WTC11 (cell line): ENCODE data around the gene OXNAD1. TPM values are rescaled to one million over a fixed set of nuclear protein-coding genes. Genes with fewer than 3 reads are reported as not detected.

Experiments used
- ATAC-seq: fragments of 200-7000 bp; cut with Tn5 transposase; 2 replicates; pipeline ENCODE4 v1.10.0; 2021; ENCODE audit warnings: mild to moderate bottlenecking, moderate library complexity
- CTCF ChIA-PET: fragments of 300-600 bp; sonication (Branson Sonifier 250); formaldehyde crosslinking; loops from one replicate; lab custom pipeline; 2021; ENCODE audit warnings: antibody characterized with exemption; lab: Charles Lee
- POLR2A ChIA-PET: fragments of 350-600 bp; sonication (Branson Sonifier 250); formaldehyde crosslinking; loops from one replicate; lab custom pipeline; 2021; ENCODE audit warnings: antibody characterized with exemption; lab: Charles Lee
- DNase-seq: peaks from one replicate; pipeline ENCODE4 v3.0.0; 2021; ENCODE audit warnings: low spot score
- H3K27ac Mint-ChIP-seq: 2 replicates; pipeline ENCODE4 v1.8.0; 2021; ENCODE audit warnings: mixed read lengths
- H3K27me3 Mint-ChIP-seq: 2 replicates; pipeline ENCODE4 v1.8.0; 2021; ENCODE audit warnings: low read depth, mild to moderate bottlenecking, moderate library complexity, mixed read lengths
- H3K36me3 Mint-ChIP-seq: 2 replicates; pipeline ENCODE4 v1.8.0; 2021; ENCODE audit warnings: mixed read lengths
- H3K4me1 Mint-ChIP-seq: 2 replicates; pipeline ENCODE4 v1.8.0; 2022; ENCODE audit warnings: mixed read lengths
- H3K4me3 Mint-ChIP-seq: 2 replicates; pipeline ENCODE4 v1.8.0; 2021; ENCODE audit warnings: mild to moderate bottlenecking, moderate library complexity, mixed read lengths
- H3K9me3 Mint-ChIP-seq: 2 replicates; pipeline ENCODE4 v1.8.0; 2021; ENCODE audit warnings: mixed read lengths
- AFF4 ChIP-seq: sonication (generic); formaldehyde crosslinking; IDR thresholded peaks from 2 replicates; pipeline ENCODE4 v1.8.1; 2023; ENCODE audit warnings: mild to moderate bottlenecking, missing genetic modification reagents, borderline replicate concordance
- CDX4 ChIP-seq: fragments of 250-450 bp; sonication (Bioruptor Pico); IDR thresholded peaks from 2 replicates; pipeline ENCODE4 v1.9.0; 2021; ENCODE audit warnings: moderate library complexity, mild to moderate bottlenecking, inconsistent platforms, borderline replicate concordance
- ETV6 ChIP-seq: sonication (generic); formaldehyde crosslinking; IDR thresholded peaks from 2 replicates; pipeline ENCODE4 v1.8.1; 2022; ENCODE audit warnings: mild to moderate bottlenecking, missing genetic modification reagents
- FOXP4 ChIP-seq: sonication (generic); formaldehyde crosslinking; IDR thresholded peaks from 2 replicates; pipeline ENCODE4 v1.8.0; 2022; ENCODE audit warnings: mild to moderate bottlenecking, missing genetic modification reagents
- GTF2I ChIP-seq: fragments of 250-450 bp; sonication (Bioruptor Pico); conservative IDR thresholded peaks from 2 replicates; pipeline ENCODE4 v1.4.0; 2021; ENCODE audit warnings: mild to moderate bottlenecking
- IRF2 ChIP-seq: sonication (generic); formaldehyde crosslinking; IDR thresholded peaks from 2 replicates; pipeline ENCODE4 v1.8.0; 2022; ENCODE audit warnings: low read depth, missing genetic modification reagents, borderline replicate concordance
- MXD4 ChIP-seq: fragments of 250-450 bp; sonication (Bioruptor Pico); IDR thresholded peaks from 2 replicates; pipeline ENCODE4 v1.8.0; 2021; ENCODE audit warnings: mild to moderate bottlenecking, moderate library complexity, borderline replicate concordance
- NFE2L1 ChIP-seq: sonication (generic); formaldehyde crosslinking; IDR thresholded peaks from 2 replicates; pipeline ENCODE4 v1.8.1; 2023; ENCODE audit warnings: missing genetic modification reagents
- OVOL2 ChIP-seq: fragments of 250-450 bp; sonication (Bioruptor Pico); IDR thresholded peaks from 2 replicates; pipeline ENCODE4 v1.9.0; 2021; ENCODE audit warnings: mild to moderate bottlenecking, borderline replicate concordance
- RELA ChIP-seq: sonication (generic); formaldehyde crosslinking; IDR thresholded peaks from 2 replicates; pipeline ENCODE4 v1.8.1; 2022; ENCODE audit warnings: missing genetic modification reagents, mild to moderate bottlenecking, borderline replicate concordance
- SMAD4 ChIP-seq: sonication (generic); formaldehyde crosslinking; IDR thresholded peaks from 2 replicates; pipeline ENCODE4 v1.8.0; 2022; ENCODE audit warnings: mild to moderate bottlenecking, missing genetic modification reagents
- SOX15 ChIP-seq: fragments of 250-450 bp; sonication (Bioruptor Pico); IDR thresholded peaks from 2 replicates; pipeline ENCODE4 v1.9.0; 2021; ENCODE audit warnings: mild to moderate bottlenecking
- ZNF232 ChIP-seq: sonication (generic); formaldehyde crosslinking; IDR thresholded peaks from 2 replicates; pipeline ENCODE4 v1.8.0; 2022; ENCODE audit warnings: mild to moderate bottlenecking, missing genetic modification reagents
- ZNF423 ChIP-seq: fragments of 250-450 bp; sonication (Bioruptor Pico); IDR thresholded peaks from 2 replicates; pipeline ENCODE4 v2.1.2; 2022; ENCODE audit warnings: mild to moderate bottlenecking, moderate library complexity
- ZNF512 ChIP-seq: sonication (generic); formaldehyde crosslinking; IDR thresholded peaks from 2 replicates; pipeline ENCODE4 v1.8.1; 2022; ENCODE audit warnings: missing genetic modification reagents, borderline replicate concordance
- total RNA-seq: library from RNA; stranded (reverse); gene quantifications from 3 replicates; pipeline ENCODE4 v1.2.3, GENCODE V29; 2021
- TF ChIP-seq, protein P1 (sequence below): sonication (generic); formaldehyde crosslinking; IDR thresholded peaks from 2 replicates; pipeline ENCODE4 v1.8.0; 2022; ENCODE audit warnings: mild to moderate bottlenecking, missing genetic modification reagents
- TF ChIP-seq, protein P2 (sequence below): sonication (generic); formaldehyde crosslinking; IDR thresholded peaks from 2 replicates; pipeline ENCODE4 v1.8.1; 2023; ENCODE audit warnings: mild to moderate bottlenecking, missing genetic modification reagents, moderate library complexity

The OXNAD1 gene
- total RNA-seq, 1 experiment from 2014 or later: 21.7 TPM

DNA sequence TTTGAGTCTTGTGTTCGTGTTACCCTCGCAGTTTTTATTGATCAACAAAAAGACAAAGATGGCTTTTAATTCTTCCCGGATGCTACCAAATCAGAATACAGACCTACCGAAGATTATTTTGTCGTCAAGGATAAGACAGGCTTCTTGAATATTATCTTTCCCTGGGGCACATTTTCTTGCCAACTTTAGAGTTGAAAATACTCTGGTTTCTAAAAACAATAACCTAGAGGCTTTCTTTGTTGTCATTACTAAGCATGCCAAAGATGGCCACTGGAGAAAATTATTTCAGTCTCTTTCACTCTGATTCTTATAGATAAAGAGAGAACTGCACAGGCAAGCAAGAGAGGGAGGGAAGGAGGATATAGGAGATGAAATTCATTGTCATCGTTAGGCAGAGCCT, 33.9 kb downstream of the OXNAD1 start (continued):
- TF ChIP-seq ETV6 (CRISPR knock-in tag): no peak

- peaks cover 55% of the 10 kb centered on the region for H3K36me3 Mint-ChIP-seq
- TF ChIP-seq, protein P1, sequence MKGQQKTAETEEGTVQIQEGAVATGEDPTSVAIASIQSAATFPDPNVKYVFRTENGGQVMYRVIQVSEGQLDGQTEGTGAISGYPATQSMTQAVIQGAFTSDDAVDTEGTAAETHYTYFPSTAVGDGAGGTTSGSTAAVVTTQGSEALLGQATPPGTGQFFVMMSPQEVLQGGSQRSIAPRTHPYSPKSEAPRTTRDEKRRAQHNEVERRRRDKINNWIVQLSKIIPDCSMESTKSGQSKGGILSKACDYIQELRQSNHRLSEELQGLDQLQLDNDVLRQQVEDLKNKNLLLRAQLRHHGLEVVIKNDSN: no peak
- TF ChIP-seq OVOL2 (no peak), ZNF423 (CRISPR knock-in tag) (no peak), FOXP4 (CRISPR knock-in tag) (no peak), IRF2 (CRISPR knock-in tag) (no peak)
- ChIA-PET CTCF (no interaction called here), POLR2A (no interaction called here)
- peaks cover 19% of the 10 kb centered on the region for H3K9me3 Mint-ChIP-seq
- no peaks in the 10 kb centered on the region for H3K27me3 Mint-ChIP-seq
- no peak for ATAC-seq
- no peak for DNase-seq
- no peak overlapping the region for H3K4me3 Mint-ChIP-seq
- H3K27ac Mint-ChIP-seq: no peak overlapping the region
- H3K4me1 Mint-ChIP-seq: peaks cover 57% of the 10 kb centered on the region
Observed at GRCh38 chr3:16299746-16300145, 34.7 kb downstream of the OXNAD1 start.

GRCh38 chr3:16300307-16300706, 35.3 kb downstream of the OXNAD1 start:
- H3K27ac Mint-ChIP-seq: no peak overlapping the region
- no peak overlapping the region for H3K4me3 Mint-ChIP-seq
- DNase-seq (no peak), ATAC-seq (no peak)
- peaks cover 58% of the 10 kb centered on the region for H3K36me3 Mint-ChIP-seq
- H3K9me3 Mint-ChIP-seq: peaks cover 19% of the 10 kb centered on the region
- peaks cover 60% of the 10 kb centered on the region for H3K4me1 Mint-ChIP-seq
- no peak for TF ChIP-seq SOX15 (CRISPR knock-in tag)
- TF ChIP-seq, protein P2, sequence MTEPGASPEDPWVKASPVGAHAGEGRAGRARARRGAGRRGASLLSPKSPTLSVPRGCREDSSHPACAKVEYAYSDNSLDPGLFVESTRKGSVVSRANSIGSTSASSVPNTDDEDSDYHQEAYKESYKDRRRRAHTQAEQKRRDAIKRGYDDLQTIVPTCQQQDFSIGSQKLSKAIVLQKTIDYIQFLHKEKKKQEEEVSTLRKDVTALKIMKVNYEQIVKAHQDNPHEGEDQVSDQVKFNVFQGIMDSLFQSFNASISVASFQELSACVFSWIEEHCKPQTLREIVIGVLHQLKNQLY (CRISPR knock-in tag): no peak
- TF ChIP-seq RELA (CRISPR knock-in tag): no peak
- TF ChIP-seq ZNF232 (CRISPR knock-in tag): no peak
- no peak for TF ChIP-seq MXD4 (CRISPR knock-in tag)
- TF ChIP-seq GTF2I (CRISPR knock-in tag): no peak
- no peak for TF ChIP-seq SMAD4 (CRISPR knock-in tag)
- no peak for TF ChIP-seq NFE2L1 (CRISPR knock-in tag)
- TF ChIP-seq AFF4 (CRISPR knock-in tag): no peak
- no peak for TF ChIP-seq ZNF512 (CRISPR knock-in tag)
- no peak for TF ChIP-seq CDX4 (CRISPR knock-in tag)
- no peaks in the 10 kb centered on the region for H3K27me3 Mint-ChIP-seq
- POLR2A ChIA-PET: no interaction called here
- CTCF ChIA-PET: interaction anchor here (0.7 to 0.9 kb wide), 2 partner anchors 32 to 66 kb away, joined by 3 to 4 read pairs; no protein-coding TSS in a partner anchor
